NOMO-1 treated with DMSO at 0.1 percent for 48 hours (cell line): Measurements from ENCODE around the gene RGS3.

Experiments used
- DNase-seq: peaks from one replicate; lab custom pipeline; 2025; ENCODE audit not compliant: unreplicated experiment; lab: John Stamatoyannopoulos, UW

The RGS3 gene

GRCh38 chr9:113509463-113509862 is 45.9 kb downstream of the RGS3 start:
- DNase-seq, result no peak

GRCh38 chr9:113511047-113511521 is 47.6 kb downstream of the RGS3 start:
- DNase-seq, result no peak

- peak; percentile 63 for DNase-seq
Observed at GRCh38 chr9:113511856-113512761, 48.6 kb downstream of the RGS3 start.

GRCh38 chr9:113513111-113513510 is 49.6 kb downstream of the RGS3 start:
- no peak for DNase-seq

- no peak for DNase-seq
Observed at GRCh38 chr9:113513536-113513935, 50.0 kb downstream of the RGS3 start.

- no peak for DNase-seq
Observed at GRCh38 chr9:113514061-113514460, 50.5 kb downstream of the RGS3 start.

- no peak for DNase-seq
Observed at GRCh38 chr9:113514748-113515147, 51.2 kb downstream of the RGS3 start.

- DNase-seq, result no peak
Observed at GRCh38 chr9:113515862-113516261, 52.3 kb downstream of the RGS3 start.

- peak; percentile 41 for DNase-seq
Observed at GRCh38 chr9:113516840-113517577, 53.5 kb downstream of the RGS3 start.

- DNase-seq, result no peak
Observed at GRCh38 chr9:113519426-113520108, 56.0 kb downstream of the RGS3 start.

GRCh38 chr9:113520109-113520642 is 56.6 kb downstream of the RGS3 start:
- DNase-seq, result no peak

- DNase-seq, result no peak
Observed at GRCh38 chr9:113521693-113522255, 58.2 kb downstream of the RGS3 start.

GRCh38 chr9:113522419-113522818 is 58.9 kb downstream of the RGS3 start:
- DNase-seq, result no peak

- no peak for DNase-seq
Observed at GRCh38 chr9:113522858-113523257, 59.3 kb downstream of the RGS3 start.

- DNase-seq, result peak; percentile 74
Observed at GRCh38 chr9:113523421-113524141, 60.1 kb downstream of the RGS3 start.

- no peak for DNase-seq
Observed at GRCh38 chr9:113524468-113524867, 60.9 kb downstream of the RGS3 start.

- DNase-seq, result no peak
Observed at GRCh38 chr9:113525205-113525604, 61.7 kb downstream of the RGS3 start.

GRCh38 chr9:113525831-113526230 is 62.3 kb downstream of the RGS3 start:
- DNase-seq, result no peak

GRCh38 chr9:113526231-113526746 is 62.8 kb downstream of the RGS3 start:
- DNase-seq, result no peak

- DNase-seq, result no peak
Observed at GRCh38 chr9:113526841-113527240, 63.3 kb downstream of the RGS3 start.
